Spleen (tissue), 11 donors: ENCODE results near the gene ZNF300. TPM values are rescaled to one million over a fixed set of nuclear protein-coding genes. Genes with fewer than 3 reads are reported as not detected.

ENCODE experiments used
- DNase-seq: peaks from one replicate; pipeline ENCODE4 v3.0.0-alpha.2; 2020
- H3K27ac ChIP-seq, 8 donors: fragments of 200-600 bp; sonication (generic) in 7 of 8; 1 replicate in 4 of 8; 2 replicates in 4 of 8; pipeline versions ENCODE4 v1.5.0 to v1.8.0; 2016 to 2021; ENCODE audit warnings: inconsistent platforms in 4 of 8, mild to moderate bottlenecking in 4 of 8, moderate library complexity in 1 of 8
- H3K27me3 ChIP-seq, 7 donors: fragments of 200-600 bp; sonication (generic) in 6 of 7; replicated peaks in 1 of 7; 1 replicate in 4 of 7; 2 replicates in 3 of 7; pipeline versions ENCODE4 v1.5.0 to v1.8.0; 2016 to 2021; ENCODE audit warnings: inconsistent platforms in 3 of 7, mild to moderate bottlenecking in 1 of 7
- H3K36me3 ChIP-seq, 6 donors: fragments of 200-600 bp; sonication (generic) in 5 of 6; 1 replicate in 4 of 6; 2 replicates in 2 of 6; pipeline versions ENCODE4 v1.5.0 to v1.8.0; 2016 to 2021; ENCODE audit warnings: inconsistent platforms in 2 of 6
- H3K4me1 ChIP-seq, 6 donors: fragments of 200-600 bp; sonication (generic) in 5 of 6; 1 replicate in 3 of 6; 2 replicates in 3 of 6; pipeline versions ENCODE4 v1.5.0 to v1.8.0; 2016 to 2021; ENCODE audit warnings: inconsistent platforms in 3 of 6
- H3K4me3 ChIP-seq, 8 donors: fragments of 200-600 bp; sonication (generic) in 7 of 8; 1 replicate in 4 of 8; 2 replicates in 4 of 8; pipeline versions ENCODE4 v1.5.0 to v1.8.0; 2016 to 2021; ENCODE audit warnings: inconsistent platforms in 4 of 8, mild to moderate bottlenecking in 4 of 8, moderate library complexity in 2 of 8
- H3K9me3 ChIP-seq, 8 donors: fragments of 200-600 bp; sonication (generic) in 7 of 8; 1 replicate in 4 of 8; 2 replicates in 4 of 8; pipeline versions ENCODE4 v1.5.0 to v1.8.0; 2016 to 2021; ENCODE audit warnings: inconsistent platforms in 4 of 8
- CTCF ChIP-seq, 11 experiments: fragments of 200-600 bp in 7 of 11; fragments of 450-650 bp in 4 of 11; sonication (generic) in 4 of 11; IDR thresholded peaks in 8 of 11; conservative IDR thresholded peaks in 3 of 11; 1 replicate in 7 of 11; 2 replicates in 4 of 11; pipeline versions ENCODE4 v1.4.0 to v1.8.0; 2016 to 2021; ENCODE audit warnings: antibody characterized with exemption in 11 of 11, inconsistent platforms in 4 of 11, mild to moderate bottlenecking in 1 of 11
- POLR2A ChIP-seq, 3 donors: fragments of 450-650 bp; IDR thresholded peaks; one replicate each; pipeline ENCODE4 v1.5.1; 2017; ENCODE audit warnings: antibody characterized with exemption in 3 of 3, mild to moderate bottlenecking in 1 of 3
- POLR2AphosphoS5 ChIP-seq, 3 donors: sonication (generic); formaldehyde crosslinking; IDR thresholded peaks; one replicate each; pipeline ENCODE4 v1.5.1; 2017; ENCODE audit warnings: antibody characterized with exemption in 3 of 3
- WGBS, 5 donors: extraction: QIAGEN DNeasy Blood & Tissue Kit in 3 of 5; methylation state at CpG; one replicate each; pipeline versions ENCODE4 v1.1.5 to v1.1.7; 2013 to 2018; 5-methylcytosine and 5-hydroxymethylcytosine counted together
- intact Hi-C: fragments of 100-400 bp; cut with DNase I; formaldehyde crosslinking; loops from one replicate; pipeline ENCODE4 v1.15.0; 2023; ENCODE audit warnings: low total_unique reads
- polyA plus RNA-seq, 3 donors: library from polyadenylated mRNA; stranded (reverse); fragments of 200-250 nt; gene quantifications; one replicate each; pipeline ENCODE4 v1.2.1, GENCODE V29; 2013
- total RNA-seq, 7 donors: library from RNA; depleted of rRNA in 3 of 7; stranded (reverse); fragments of >200 nt in 3 of 7; fragmentation: NEBNext Ultra II Directional in 4 of 7; extraction: Animal tissue kit (Norgen Biotek cat#: 25700) in 4 of 7; gene quantifications; one replicate each; pipeline versions ENCODE4 v1.1.0 to v1.2.1, GENCODE V29; 2016 to 2021
- donor health status: healthy with polysubstance abuse.
- donor health status: DM: no; HTN: no; CAD: no; lungs with moderate emphysema.
- donor health status: DM: no; HTN: no; CAD: no.
- donor health status: Bipolar disorder and iron deficiency.
- donor health status: healthy.
- donor health status: DM: no; HTN: no; CAD: no.
- donor health status: DM: yes; HTN: yes; CAD: no.

Gene ZNF300
- total and polyA plus RNA-seq, 10 donors = 3.1 to 7.2 (median 4.6) TPM

DNA sequence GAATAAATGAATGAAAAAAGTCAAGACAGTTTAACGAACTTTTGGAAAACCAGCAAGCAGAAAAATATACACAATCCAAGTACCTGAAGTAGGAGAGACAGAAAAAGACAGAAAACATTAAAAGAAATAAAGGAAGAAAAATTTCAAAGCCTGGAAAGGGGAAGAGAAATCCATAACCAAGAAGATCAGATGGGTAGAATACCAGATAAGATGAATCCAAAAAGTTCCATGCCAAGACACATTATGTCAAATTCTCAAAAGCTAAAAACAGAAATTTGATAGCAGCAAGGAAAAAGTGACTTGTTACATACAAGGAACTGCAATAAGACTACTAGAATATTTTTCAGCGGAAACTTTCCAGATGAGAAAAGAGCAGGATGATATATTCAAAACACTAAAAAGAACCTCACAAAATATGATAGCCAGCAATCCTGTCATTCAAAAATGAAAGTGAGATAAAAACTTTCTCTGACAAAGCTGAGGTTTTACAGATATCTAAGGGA lies 7.6 kb upstream of the ZNF300 start:
- TF ChIP-seq POLR2AphosphoS5 (IDR thresholded peaks at IDR 0.05) (no peak), CTCF (IDR thresholded peaks at IDR 0.05 in 8 of 11, conservative IDR thresholded peaks at IDR 0.05 in 3 of 11) (no peak), POLR2A (IDR thresholded peaks at IDR 0.05) (no peak)
- no peak for DNase-seq
- no peaks in the 10 kb centered on the region for H3K36me3 ChIP-seq
- no peak overlapping the region for H3K27ac ChIP-seq
- WGBS, 5 donors = 78 to 88% (median 82%) methylated on average over 2 of the region's 2 CpGs
- H3K4me3 ChIP-seq = no peak overlapping the region
- no peaks in the 10 kb centered on the region for H3K27me3 ChIP-seq
- H3K4me1 ChIP-seq = no peaks in the 10 kb centered on the region
- H3K9me3 ChIP-seq = peaks cover 19 to 100% (median 98%) of the 10 kb centered on the region in 8 donors
- intact Hi-C loops = no loop called here

GRCh38 chr5:150905312-150905683 lies 518 bp upstream of the ZNF300 start:
- peak overlapping the region in 6 of 8 donors; percentile 63 to 82 (median 70) for H3K27ac ChIP-seq
- peaks cover 0 to 3% (median 0%) of the 10 kb centered on the region in 6 donors for H3K4me1 ChIP-seq
- 30 to 38% (median 35%) methylated on average over 4 of the region's 4 CpGs for WGBS, 5 donors
- no peak for TF ChIP-seq CTCF (IDR thresholded peaks at IDR 0.05 in 8 of 11, conservative IDR thresholded peaks at IDR 0.05 in 3 of 11)
- no peak for TF ChIP-seq POLR2A (IDR thresholded peaks at IDR 0.05)
- no peak for TF ChIP-seq POLR2AphosphoS5 (IDR thresholded peaks at IDR 0.05)
- no peak for DNase-seq
- H3K36me3 ChIP-seq = peaks cover 0 to 35% (median 3%) of the 10 kb centered on the region in 6 donors
- intact Hi-C loops = no loop called here
- peaks cover 0 to 5% (median 0%) of the 10 kb centered on the region in 7 donors for H3K27me3 ChIP-seq
- H3K9me3 ChIP-seq = peaks cover 3 to 100% (median 98%) of the 10 kb centered on the region in 8 donors
- peak overlapping the region in 7 of 8 donors; percentile 26 to 71 (median 37) for H3K4me3 ChIP-seq

DNA sequence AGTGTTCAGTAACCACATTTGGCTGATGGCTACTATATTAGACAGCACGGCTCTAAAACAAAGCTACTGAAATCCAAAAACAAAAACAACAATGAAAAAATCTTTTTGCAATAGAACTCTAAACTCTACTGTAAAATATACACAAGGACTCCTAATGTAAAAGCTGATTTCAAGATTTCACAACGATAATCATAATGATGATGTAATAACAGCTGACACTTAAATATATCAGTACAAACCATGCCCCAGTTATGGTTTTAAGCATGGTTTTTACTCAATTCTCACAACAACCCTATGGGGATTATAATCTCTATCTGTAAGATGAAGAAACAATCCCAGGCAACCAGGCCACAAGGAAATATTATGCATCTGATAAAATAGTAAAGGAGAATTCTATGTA lies 3.3 kb downstream of the ZNF300 start:
- peaks cover 23 to 100% (median 99%) of the 10 kb centered on the region in 8 donors for H3K9me3 ChIP-seq
- peaks cover 0 to 3% (median 0%) of the 10 kb centered on the region in 6 donors for H3K4me1 ChIP-seq
- peaks cover 0 to 73% (median 29%) of the 10 kb centered on the region in 6 donors for H3K36me3 ChIP-seq
- H3K27me3 ChIP-seq = peaks cover 0 to 5% (median 0%) of the 10 kb centered on the region in 7 donors
- WGBS, 5 donors = 87 to 97% (median 93%) methylated on average over 2 of the region's 2 CpGs
- intact Hi-C loops = no loop called here
- no peak for DNase-seq
- no peak overlapping the region for H3K27ac ChIP-seq
- no peak for TF ChIP-seq CTCF (IDR thresholded peaks at IDR 0.05 in 8 of 11, conservative IDR thresholded peaks at IDR 0.05 in 3 of 11)
- TF ChIP-seq POLR2A (IDR thresholded peaks at IDR 0.05) = no peak
- TF ChIP-seq POLR2AphosphoS5 (IDR thresholded peaks at IDR 0.05) = no peak
- no peak overlapping the region for H3K4me3 ChIP-seq

- no peak for DNase-seq
- peaks cover 0 to 53% (median 33%) of the 10 kb centered on the region in 6 donors for H3K36me3 ChIP-seq
- no peaks in the 10 kb centered on the region for H3K27me3 ChIP-seq
- H3K4me3 ChIP-seq = no peak overlapping the region
- intact Hi-C loops = no loop called here
- no peak overlapping the region for H3K27ac ChIP-seq
- H3K4me1 ChIP-seq = no peaks in the 10 kb centered on the region
- 92 to 97% (median 95%) methylated on average over 8 of the region's 8 CpGs for WGBS, 5 donors
- no peak for TF ChIP-seq POLR2A (IDR thresholded peaks at IDR 0.05)
- no peak for TF ChIP-seq CTCF (IDR thresholded peaks at IDR 0.05 in 8 of 11, conservative IDR thresholded peaks at IDR 0.05 in 3 of 11)
- no peak for TF ChIP-seq POLR2AphosphoS5 (IDR thresholded peaks at IDR 0.05)
- peaks cover 51 to 100% (median 100%) of the 10 kb centered on the region in 8 donors for H3K9me3 ChIP-seq
Measured at GRCh38 chr5:150895431-150896428, 9.1 kb downstream of the ZNF300 start.
